Measurements from ENCODE around the gene ANAPC2.

Gene ANAPC2

GRCh38 chr9:137226338-137227053 lies 38.1 kb upstream of the ANAPC2 start:
- DNase-seq, result peak; percentile 73

- DNase-seq, result no peak
These were observed 37.5 kb upstream of the ANAPC2 start for GRCh38 chr9:137225699-137226331.

GRCh38 chr9:137224830-137225694 lies 36.7 kb upstream of the ANAPC2 start, which contains the start of gene CYSRT1:
Gene CYSRT1 (plus strand): TSS chr9:137225174. CDS start chr9:137225622, 448 bp downstream.
- no peak for DNase-seq

GRCh38 chr9:137223078-137223970 lies 35.0 kb upstream of the ANAPC2 start:
- DNase-seq, result peak; percentile 99

- DNase-seq, result peak; percentile 76
These were observed 34.1 kb upstream of the ANAPC2 start, which contains the start of gene RNF208 for GRCh38 chr9:137222190-137223077. Gene RNF208 (minus strand): TSS chr9:137222240. CDS start chr9:137221212, 1,028 bp downstream.

GRCh38 chr9:137221506-137222111 lies 33.2 kb upstream of the ANAPC2 start:
- DNase-seq, result peak; percentile 78

GRCh38 chr9:137221095-137221505 lies 32.7 kb upstream of the ANAPC2 start:
- DNase-seq, result no peak

GRCh38 chr9:137220317-137221094 lies 32.1 kb upstream of the ANAPC2 start:
- DNase-seq, result peak; percentile 37

- no peak for DNase-seq
These were observed 31.5 kb upstream of the ANAPC2 start for GRCh38 chr9:137219757-137220316.

- DNase-seq, result peak; percentile 91
These were observed 30.5 kb upstream of the ANAPC2 start for GRCh38 chr9:137218754-137219271.

GRCh38 chr9:137218212-137218753 lies 29.9 kb upstream of the ANAPC2 start:
- DNase-seq, result no peak

GRCh38 chr9:137217276-137218211 lies 29.2 kb upstream of the ANAPC2 start:
- no peak for DNase-seq

- DNase-seq, result no peak
These were observed 28.0 kb upstream of the ANAPC2 start for GRCh38 chr9:137216188-137216965.

- DNase-seq, result no peak
These were observed 27.0 kb upstream of the ANAPC2 start for GRCh38 chr9:137215196-137215986.

- no peak for DNase-seq
These were observed 26.3 kb upstream of the ANAPC2 start for GRCh38 chr9:137214620-137215019.

Measured in DMS53 (cell line).